ENCODE data around the gene EGFR.
A peak's percentile ranks its signal among the peaks of the same experiment; 100 is the strongest.

EGFR gene

GRCh38 chr7:55018361-55019190, at the start of gene EGFR:
EGFR (plus strand) TSS chr7:55019017; CDS start chr7:55019278, 261 bp downstream.
- ATAC-seq: peak; percentile 87
- TF ChIP-seq ISL1 (CRISPR knock-in tag; IDR thresholded peaks at IDR 0.05): no peak
- TF ChIP-seq ZNF8 (CRISPR knock-in tag; IDR thresholded peaks at IDR 0.05): no peak
- TF ChIP-seq TSHZ2 (CRISPR knock-in tag; IDR thresholded peaks at IDR 0.05): no peak
- TF ChIP-seq CSDC2 (CRISPR knock-in tag; IDR thresholded peaks at IDR 0.05): 0 out of 2 replicates have a peak, but pooled peaks have one; percentile 42

- TF ChIP-seq ZC3H10 (CRISPR knock-in tag; IDR thresholded peaks at IDR 0.05) (no peak), GLIS3 (CRISPR knock-in tag; IDR thresholded peaks at IDR 0.05) (no peak), RARB (CRISPR knock-in tag; IDR thresholded peaks at IDR 0.05) (no peak), PPARA (CRISPR knock-in tag; IDR thresholded peaks at IDR 0.05; ENCODE audit: borderline replicate concordance) (no peak), BACH2 (CRISPR knock-in tag; IDR thresholded peaks at IDR 0.05; ENCODE audit: borderline replicate concordance) (no peak), TCF4 (CRISPR knock-in tag; IDR thresholded peaks at IDR 0.05; ENCODE audit: borderline replicate concordance) (no peak), ZNF565 (CRISPR knock-in tag; conservative IDR thresholded peaks at IDR 0.05; ENCODE audit: low read depth) (no peak)
- ATAC-seq: no peak
Measured at GRCh38 chr7:54969208-54969967, 49.4 kb upstream of the EGFR start.

DNA sequence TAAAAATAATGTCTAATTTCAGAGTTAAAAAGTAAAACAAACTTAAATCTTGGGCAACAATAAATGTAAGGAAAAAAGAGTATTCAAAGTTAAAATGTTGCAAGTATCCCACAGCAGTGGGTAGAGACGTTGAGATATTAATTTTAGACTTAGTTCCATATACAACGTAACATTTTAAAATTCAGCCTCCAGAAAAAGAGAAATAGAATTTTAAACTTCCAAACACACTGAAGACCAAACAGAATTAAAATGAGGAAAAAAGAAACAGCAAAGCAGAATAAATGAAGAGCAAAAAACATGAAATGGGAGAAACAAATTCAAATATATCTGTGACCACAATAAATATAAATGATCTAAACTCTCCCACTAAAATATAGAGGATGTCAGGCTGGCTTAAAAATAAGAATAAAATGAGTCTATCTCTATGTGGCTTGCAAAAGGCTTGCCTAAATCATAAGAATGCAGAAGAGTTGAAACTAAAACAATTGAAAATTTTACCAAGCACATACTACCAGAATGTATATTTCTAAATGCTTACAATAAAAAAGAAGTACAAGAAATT, 46.0 kb upstream of the EGFR start:
- ATAC-seq: no peak
- TF ChIP-seq CREB5 (CRISPR knock-in tag; IDR thresholded peaks at IDR 0.05; ENCODE audit: low read depth): no peak
- TF ChIP-seq ZFP30 (CRISPR knock-in tag; IDR thresholded peaks at IDR 0.05): no peak
- no peak for TF ChIP-seq PATZ1 (CRISPR knock-in tag; IDR thresholded peaks at IDR 0.05; ENCODE audit: borderline replicate concordance)
- no peak for TF ChIP-seq ZFP3 (CRISPR knock-in tag; IDR thresholded peaks at IDR 0.05)
- TF ChIP-seq, protein P1, sequence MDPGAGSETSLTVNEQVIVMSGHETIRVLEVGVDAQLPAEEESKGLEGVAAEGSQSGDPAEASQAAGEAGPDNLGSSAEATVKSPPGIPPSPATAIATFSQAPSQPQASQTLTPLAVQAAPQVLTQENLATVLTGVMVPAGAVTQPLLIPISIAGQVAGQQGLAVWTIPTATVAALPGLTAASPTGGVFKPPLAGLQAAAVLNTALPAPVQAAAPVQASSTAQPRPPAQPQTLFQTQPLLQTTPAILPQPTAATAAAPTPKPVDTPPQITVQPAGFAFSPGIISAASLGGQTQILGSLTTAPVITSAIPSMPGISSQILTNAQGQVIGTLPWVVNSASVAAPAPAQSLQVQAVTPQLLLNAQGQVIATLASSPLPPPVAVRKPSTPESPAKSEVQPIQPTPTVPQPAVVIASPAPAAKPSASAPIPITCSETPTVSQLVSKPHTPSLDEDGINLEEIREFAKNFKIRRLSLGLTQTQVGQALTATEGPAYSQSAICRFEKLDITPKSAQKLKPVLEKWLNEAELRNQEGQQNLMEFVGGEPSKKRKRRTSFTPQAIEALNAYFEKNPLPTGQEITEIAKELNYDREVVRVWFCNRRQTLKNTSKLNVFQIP (CRISPR knock-in tag; IDR thresholded peaks at IDR 0.05; ENCODE audit: borderline replicate concordance, low read depth): no peak
- no peak for TF ChIP-seq SNAI2 (CRISPR knock-in tag; IDR thresholded peaks at IDR 0.05)
- no peak for TF ChIP-seq GLIS3 (CRISPR knock-in tag; IDR thresholded peaks at IDR 0.05)
- TF ChIP-seq RARB (CRISPR knock-in tag; IDR thresholded peaks at IDR 0.05): no peak
- no peak for TF ChIP-seq ZNF8 (CRISPR knock-in tag; IDR thresholded peaks at IDR 0.05)
- TF ChIP-seq ISL1 (CRISPR knock-in tag; IDR thresholded peaks at IDR 0.05): no peak
- TF ChIP-seq ZNF70 (CRISPR knock-in tag; IDR thresholded peaks at IDR 0.05): no peak
- TF ChIP-seq TSHZ2 (CRISPR knock-in tag; IDR thresholded peaks at IDR 0.05): no peak
- TF ChIP-seq, protein P2, sequence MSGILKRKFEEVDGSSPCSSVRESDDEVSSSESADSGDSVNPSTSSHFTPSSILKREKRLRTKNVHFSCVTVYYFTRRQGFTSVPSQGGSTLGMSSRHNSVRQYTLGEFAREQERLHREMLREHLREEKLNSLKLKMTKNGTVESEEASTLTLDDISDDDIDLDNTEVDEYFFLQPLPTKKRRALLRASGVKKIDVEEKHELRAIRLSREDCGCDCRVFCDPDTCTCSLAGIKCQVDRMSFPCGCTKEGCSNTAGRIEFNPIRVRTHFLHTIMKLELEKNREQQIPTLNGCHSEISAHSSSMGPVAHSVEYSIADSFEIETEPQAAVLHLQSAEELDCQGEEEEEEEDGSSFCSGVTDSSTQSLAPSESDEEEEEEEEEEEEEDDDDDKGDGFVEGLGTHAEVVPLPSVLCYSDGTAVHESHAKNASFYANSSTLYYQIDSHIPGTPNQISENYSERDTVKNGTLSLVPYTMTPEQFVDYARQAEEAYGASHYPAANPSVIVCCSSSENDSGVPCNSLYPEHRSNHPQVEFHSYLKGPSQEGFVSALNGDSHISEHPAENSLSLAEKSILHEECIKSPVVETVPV (CRISPR knock-in tag; IDR thresholded peaks at IDR 0.05): no peak
- no peak for TF ChIP-seq CSDC2 (CRISPR knock-in tag; IDR thresholded peaks at IDR 0.05)

Measured in SK-N-SH treated with all-trans-retinoic acid at 6 μM for 48 hours (cell line).